Inflammatory macrophage treated with lipopolysaccharide for 1 hour (primary cell): ENCODE data around the gene PLOD3.

ENCODE experiments used
- DNase-seq, 2 donors: peaks; one replicate each; pipeline ENCODE4 v3.0.0-alpha.2; 2020 to 2022

Gene PLOD3

DNA sequence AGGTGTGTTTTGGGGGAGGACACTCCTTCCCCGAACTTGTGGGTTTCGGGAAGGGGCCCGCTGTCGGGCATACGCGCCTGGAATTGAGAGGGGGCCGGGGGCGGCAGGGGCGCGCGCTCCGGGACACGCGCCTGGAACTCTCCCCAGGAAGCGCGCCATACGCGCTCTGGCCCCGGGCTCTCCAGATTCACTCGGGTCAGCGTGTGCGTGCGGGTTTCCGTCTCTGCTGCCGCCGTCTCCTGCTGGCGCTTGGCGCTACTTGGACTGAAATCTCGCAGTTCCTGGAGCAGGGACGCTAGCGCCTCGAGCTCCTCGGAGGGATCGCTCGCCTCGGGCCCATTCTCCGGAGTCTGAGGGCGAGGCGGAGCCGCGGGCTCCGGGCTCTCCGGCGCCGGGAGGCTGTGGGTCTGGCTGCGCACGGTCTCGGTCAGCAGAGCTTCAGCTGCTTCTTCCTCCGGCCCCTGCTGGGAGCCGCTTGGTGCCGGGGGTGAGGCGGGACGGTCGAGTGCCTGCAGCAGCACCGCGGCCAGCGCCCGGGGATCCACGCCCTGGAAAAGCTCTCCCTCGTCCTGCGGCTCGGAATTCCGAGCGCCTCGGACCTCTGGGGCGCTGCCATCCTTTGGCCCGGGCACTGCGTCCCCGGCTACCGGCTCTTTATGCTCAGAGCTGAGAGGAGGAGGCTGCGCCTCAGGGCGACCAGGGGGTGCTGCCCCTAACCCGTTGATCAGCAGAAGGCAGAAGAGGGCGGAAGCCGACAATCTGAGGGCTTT is 53.1 kb downstream of the PLOD3 start:
- DNase-seq: peak; percentile 10 to 19

DNA sequence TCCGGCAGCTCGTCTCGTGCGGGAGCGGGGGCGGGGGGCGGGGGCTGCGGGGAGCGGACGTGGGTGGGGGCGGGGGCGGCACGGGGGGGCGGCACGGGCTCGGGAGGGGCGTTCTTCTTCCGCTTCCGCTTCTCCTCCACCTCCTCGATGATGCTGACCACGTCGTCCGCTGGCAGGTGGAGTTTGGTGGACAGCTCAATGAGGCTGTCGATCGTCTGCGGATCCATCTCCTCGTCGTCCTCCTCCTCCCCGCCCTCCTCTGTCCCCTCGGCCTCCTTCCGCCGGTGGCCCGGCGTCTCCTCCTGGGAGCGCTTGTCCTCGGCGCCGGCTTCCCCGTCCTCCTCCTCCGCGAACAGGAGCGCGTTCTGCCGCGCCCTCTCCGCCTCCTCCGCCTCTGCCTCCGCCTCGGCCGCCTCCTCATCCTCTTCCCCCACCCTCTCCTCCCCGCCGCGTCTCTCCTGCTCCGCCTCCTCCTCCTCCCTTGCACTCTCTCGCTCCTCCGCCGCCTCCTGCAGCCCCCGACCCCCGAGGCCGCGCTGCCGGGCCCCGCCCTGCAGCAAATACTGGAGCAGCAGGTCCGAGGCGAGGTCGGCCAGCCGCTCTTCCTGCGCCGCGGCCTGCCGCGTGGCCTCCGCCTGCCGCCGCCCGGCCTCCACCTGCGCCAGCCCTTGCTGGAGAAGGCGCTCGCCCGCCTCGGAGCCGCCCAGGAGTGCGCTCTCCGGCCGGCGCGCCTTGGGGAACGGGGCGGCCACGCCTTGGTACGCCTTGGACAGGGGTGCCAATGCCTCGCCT is 53.9 kb downstream of the PLOD3 start:
- no peak for DNase-seq

DNA sequence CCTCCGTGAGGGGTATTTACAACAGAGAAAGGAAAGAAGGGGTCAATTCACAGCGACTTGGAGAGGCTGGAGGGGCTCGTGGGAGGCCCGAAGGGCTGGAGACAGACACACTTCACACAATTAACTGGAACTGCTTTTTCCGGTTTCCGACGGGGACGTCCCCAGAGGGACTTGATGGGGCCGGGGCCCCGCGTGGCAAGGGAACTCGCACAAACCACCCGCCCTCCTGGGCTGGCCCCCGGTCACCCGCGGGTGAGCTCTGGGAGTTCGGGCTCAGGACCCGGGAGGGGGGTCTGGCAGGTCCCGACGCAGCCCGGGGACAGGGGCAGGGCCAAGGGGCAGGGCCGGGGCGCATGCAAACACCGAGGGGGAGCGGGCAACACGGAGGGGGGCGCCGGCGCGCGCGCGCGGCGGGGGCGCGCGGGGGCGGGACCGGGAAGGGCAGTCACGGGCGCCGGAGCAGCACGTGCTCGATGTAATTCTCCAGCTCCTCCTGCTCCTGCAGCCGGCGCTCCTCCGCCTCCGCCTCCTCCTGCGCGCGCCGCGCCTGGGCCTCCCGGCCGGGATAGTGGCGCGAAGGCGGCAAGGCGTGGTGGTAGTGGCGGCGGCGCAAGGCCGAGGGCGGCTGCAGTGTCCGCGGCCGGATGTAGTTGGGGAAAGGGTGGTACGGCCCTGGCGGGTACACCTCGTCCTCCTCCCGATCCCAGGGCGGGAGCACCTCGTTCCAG is 54.7 kb downstream of the PLOD3 start:
- DNase-seq: peak in 1 of 2 donors; percentile 17

DNA sequence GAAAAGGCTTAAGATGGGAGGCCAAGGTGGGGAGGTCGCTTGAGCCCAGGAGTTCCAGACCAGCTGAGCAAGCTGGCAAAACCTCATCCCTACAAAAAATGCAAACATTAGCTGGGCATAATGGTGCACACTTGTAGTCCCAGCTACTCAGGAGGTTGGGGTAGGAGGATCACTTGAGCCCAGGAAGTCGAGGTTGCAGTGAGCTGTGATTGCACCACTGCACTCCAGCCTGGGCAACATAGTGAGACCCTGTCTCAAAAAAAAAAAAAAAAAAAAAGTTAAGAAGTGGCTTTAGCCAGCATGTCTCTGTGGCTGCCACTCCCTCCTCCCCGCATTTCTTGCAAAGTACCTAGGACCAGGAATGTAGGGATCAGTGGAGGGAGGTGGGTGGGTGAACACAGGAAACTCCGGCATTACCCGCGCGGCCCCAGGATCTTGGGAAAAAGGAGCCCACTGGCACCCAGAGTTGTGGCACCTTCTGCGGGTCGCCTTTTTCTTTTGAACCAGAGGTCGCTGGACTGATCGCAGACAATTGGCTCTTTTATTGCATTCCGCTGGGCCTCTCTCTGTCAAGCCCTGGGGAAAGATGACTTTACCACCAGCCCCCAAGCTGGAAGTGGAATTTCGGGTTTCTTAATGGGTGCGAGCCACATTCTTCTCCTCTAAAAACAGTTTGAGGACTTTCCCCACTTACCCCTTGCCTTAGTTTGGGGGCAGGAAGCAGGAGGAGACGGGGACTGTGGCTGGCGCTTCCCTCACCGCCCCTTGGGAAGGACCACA is 55.5 kb downstream of the PLOD3 start:
- no peak for DNase-seq

DNA sequence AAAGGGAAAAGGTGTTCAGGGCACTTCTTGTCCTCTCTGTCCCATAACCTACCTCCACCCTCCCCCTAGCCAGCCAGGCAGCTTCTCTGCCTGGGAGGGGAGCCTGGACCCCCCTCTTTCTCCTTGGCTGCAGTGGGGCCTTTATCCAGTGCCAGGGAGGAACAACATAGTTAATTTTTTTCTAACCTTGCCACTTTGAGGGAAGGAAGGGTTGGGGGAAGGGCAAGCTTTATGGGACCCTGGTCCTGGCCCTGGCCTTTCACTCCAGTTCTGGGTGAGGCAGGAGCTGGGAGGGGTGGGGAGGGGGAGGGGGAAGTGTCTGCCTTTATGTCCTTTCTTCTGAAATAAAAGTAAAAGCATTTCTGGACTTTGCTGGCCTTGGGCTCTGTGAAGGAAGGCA is 56.5 kb downstream of the PLOD3 start:
- no peak for DNase-seq

DNA sequence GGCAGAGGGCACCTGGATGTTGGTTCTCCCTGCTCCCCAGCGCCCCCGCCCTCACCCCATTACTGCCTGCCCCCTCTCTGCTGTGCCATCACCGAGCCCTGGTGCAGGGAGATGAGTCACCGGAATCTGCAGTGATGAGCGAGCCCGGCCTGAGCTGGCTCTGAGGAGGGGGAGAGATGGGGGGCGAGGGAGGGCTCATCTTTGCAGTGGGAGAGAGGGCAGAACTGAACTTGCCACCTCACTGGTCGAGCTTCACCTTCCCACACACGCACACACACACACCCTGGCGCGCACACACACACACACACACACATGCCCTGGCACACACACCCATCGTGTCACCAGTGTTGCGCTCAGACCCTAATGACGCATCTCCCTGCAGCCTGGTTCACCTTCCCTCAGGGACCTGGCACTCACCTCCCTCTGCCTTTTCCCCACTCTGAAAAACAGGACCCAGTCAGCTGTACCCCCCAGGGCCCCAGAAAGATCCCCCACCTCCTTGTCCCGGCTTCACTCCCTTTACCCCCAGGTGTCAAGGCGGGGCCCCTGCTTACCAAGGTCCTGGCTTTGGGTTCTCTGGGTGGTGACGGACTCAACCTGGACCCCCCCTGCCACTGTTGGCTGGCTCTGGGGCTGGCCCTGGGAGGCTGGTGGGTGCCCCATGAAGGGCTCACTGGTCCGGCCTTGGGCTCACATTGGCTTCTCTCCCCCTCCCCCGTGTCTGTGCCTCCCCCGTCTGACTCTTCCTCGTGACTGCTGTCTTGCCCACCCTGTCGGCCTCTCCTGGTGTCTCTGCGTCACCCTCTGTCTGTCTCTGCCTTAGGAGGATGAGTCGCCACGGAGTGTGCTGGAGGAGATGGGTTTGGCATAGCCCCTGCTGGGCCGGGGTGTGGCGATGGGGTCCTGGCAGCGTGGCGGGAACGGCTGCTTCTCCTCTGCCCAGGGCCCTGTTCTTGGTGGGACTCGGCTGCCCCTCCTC is 57.4 kb downstream of the PLOD3 start:
- no peak for DNase-seq

DNA sequence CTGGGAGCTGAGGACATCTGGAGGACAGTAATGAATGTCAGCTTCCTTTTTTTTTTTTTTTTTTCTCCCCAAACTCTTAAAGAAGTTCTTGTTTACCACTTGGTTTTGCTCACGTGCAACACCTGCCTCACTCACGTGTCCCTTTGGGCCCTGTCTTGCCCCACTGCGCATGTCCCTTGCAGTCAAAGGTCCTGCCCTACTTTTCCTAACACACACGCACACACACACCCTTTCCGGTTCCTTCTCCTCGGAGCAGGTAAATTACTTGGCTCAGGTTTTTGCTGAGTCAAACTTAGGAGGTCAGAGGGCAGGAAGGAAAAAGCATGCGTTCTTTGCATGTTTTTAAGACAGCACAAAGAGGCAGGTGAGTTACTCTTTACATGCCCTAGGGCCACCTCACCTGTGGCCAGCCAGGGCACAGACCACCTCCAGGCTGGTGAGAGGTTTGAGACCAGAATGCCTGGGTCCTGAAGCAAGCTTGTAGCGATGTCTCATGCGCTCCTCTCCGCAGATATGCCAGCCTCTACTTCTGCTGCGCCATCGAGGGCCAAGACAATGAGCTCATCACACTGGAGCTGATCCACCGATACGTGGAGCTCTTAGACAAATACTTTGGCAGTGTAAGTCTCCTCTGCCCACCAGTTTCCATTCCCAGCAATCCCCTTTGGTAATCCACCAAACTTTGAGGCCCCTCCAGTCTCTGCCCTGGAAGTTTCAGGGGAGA is 60.4 kb downstream of the PLOD3 start:
- no peak for DNase-seq

DNA sequence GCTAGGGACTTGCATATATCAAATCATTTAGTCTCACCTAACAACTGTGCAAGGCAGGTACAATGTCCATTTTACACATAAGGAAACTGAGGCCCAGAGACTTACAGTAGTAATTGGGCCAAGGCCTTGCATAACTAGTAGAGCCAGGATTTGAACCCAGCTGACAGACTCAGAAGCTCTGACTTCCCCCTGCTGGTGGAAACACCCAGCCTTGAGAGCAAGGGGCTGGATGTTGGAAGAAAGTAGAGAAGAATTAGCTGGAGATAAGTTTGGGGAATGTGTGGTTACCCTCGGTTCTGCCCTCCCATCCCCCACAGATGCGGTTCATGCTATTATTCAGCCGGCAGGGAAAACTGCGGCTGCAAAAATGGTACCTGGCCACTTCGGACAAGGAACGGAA is 61.1 kb downstream of the PLOD3 start:
- no peak for DNase-seq
